Subcutaneous abdominal adipose tissue (tissue), 5 donors: ENCODE results near the gene TMEM63A.
"Not testable (repeated sequence)": the region's sequence is repeated elsewhere in the genome, so short reads cannot be mapped to it uniquely, and the experiment has no call there.

Source experiments
- H3K27ac ChIP-seq: one replicate; pipeline ENCODE4 v1.7.0; 2013; ENCODE audit warnings: low read depth, mild to moderate bottlenecking, inconsistent platforms, low read length, moderate library complexity
- H3K27me3 ChIP-seq, 5 donors: one replicate each; pipeline ENCODE4 v1.7.0; 2013; ENCODE audit warnings: low read length in 5 of 5, inconsistent platforms in 1 of 5; ENCODE audit not compliant: control insufficient read depth in 5 of 5, insufficient read depth in 4 of 5
- H3K36me3 ChIP-seq, 5 donors: one replicate each; pipeline ENCODE4 v1.7.0; 2013; ENCODE audit warnings: low read length in 5 of 5; ENCODE audit not compliant: control insufficient read depth in 5 of 5, insufficient read depth in 5 of 5
- H3K4me1 ChIP-seq, 5 donors: one replicate each; pipeline ENCODE4 v1.7.0; 2013; ENCODE audit warnings: low read length in 5 of 5, mild to moderate bottlenecking in 3 of 5, moderate library complexity in 1 of 5; ENCODE audit not compliant: control insufficient read depth in 5 of 5, insufficient read depth in 5 of 5
- H3K4me3 ChIP-seq, 5 donors: one replicate each; pipeline ENCODE4 v1.7.0; 2013; ENCODE audit warnings: low read length in 5 of 5, low read depth in 1 of 5
- H3K9ac ChIP-seq, 5 donors: one replicate each; pipeline ENCODE4 v1.7.0; 2013; ENCODE audit warnings: low read length in 5 of 5, mild to moderate bottlenecking in 4 of 5, moderate library complexity in 3 of 5
- H3K9me3 ChIP-seq, 5 donors: one replicate each; pipeline ENCODE4 v1.7.0; 2013; ENCODE audit warnings: low read length in 5 of 5; ENCODE audit not compliant: control insufficient read depth in 5 of 5
- donor health status: healthy.
- donor health status: healthy.
- donor health status: healthy.
- donor health status: healthy.
- donor health status: healthy.

Gene TMEM63A

GRCh38 chr1:225809842-225810578 lies 72.2 kb downstream of the TMEM63A start, which contains the start of gene EPHX1:
TSS of gene EPHX1 (plus strand) at chr1:225810124. CDS start at chr1:225828730, 18,606 bp downstream.
- Histone ChIP-seq H3K4me1 (peaks cover 28 to 52% (median 47%) of the 10 kb centered on the region in 5 donors), H3K36me3 (peaks cover 0 to 5% (median 2%) of the 10 kb centered on the region in 5 donors), H3K27ac (peak within 1 kb of the TSS; percentile 91)

GRCh38 chr1:225808136-225808535 lies 74.0 kb downstream of the TMEM63A start:
- Histone ChIP-seq H3K9me3 (no peaks in the 10 kb centered on the region), H3K27me3 (no peaks in the 10 kb centered on the region), H3K4me3 (no peak overlapping the region), H3K4me1 (peaks cover 14 to 34% (median 29%) of the 10 kb centered on the region in 5 donors), H3K27ac (no peak overlapping the region), H3K9ac (no peak overlapping the region), H3K36me3 (peaks cover 0 to 5% (median 2%) of the 10 kb centered on the region in 5 donors)

More at GRCh38 chr1:225809842-225810578, 72.2 kb downstream of the TMEM63A start, which contains the start of gene EPHX1:
- no peaks in the 10 kb centered on the region for H3K9me3 ChIP-seq
- no peaks in the 10 kb centered on the region for H3K27me3 ChIP-seq
- H3K9ac ChIP-seq: peak within 1 kb of the TSS in 4 of 5 donors; percentile 63 to 83 (median 75)
- H3K4me3 ChIP-seq: peak within 1 kb of the TSS; percentile 75 to 85 (median 82)

- H3K9me3 ChIP-seq, H3K36me3 ChIP-seq, H3K27me3 ChIP-seq, H3K4me3 ChIP-seq, H3K9ac ChIP-seq, H3K27ac ChIP-seq: not testable (repeated sequence)
- peaks cover 0 to 20% (median 15%) of the 10 kb centered on the region in 5 donors for H3K4me1 ChIP-seq
These were observed 75.4 kb downstream of the TMEM63A start for GRCh38 chr1:225806736-225807135.

- H3K4me1 ChIP-seq: peaks cover 0 to 15% (median 11%) of the 10 kb centered on the region in 5 donors
- H3K36me3 ChIP-seq: no peaks in the 10 kb centered on the region
- H3K27ac ChIP-seq: no peak overlapping the region
- H3K27me3 ChIP-seq: no peaks in the 10 kb centered on the region
- H3K4me3 ChIP-seq: no peak overlapping the region
- no peaks in the 10 kb centered on the region for H3K9me3 ChIP-seq
- no peak overlapping the region for H3K9ac ChIP-seq
These were observed 75.9 kb downstream of the TMEM63A start for GRCh38 chr1:225806249-225806648.

- not testable (repeated sequence) for H3K27ac ChIP-seq, H3K36me3 ChIP-seq, H3K4me1 ChIP-seq
These were observed 81.0 kb downstream of the TMEM63A start for GRCh38 chr1:225801146-225801545.

GRCh38 chr1:225796097-225796496 lies 86.1 kb downstream of the TMEM63A start:
- H3K4me3 ChIP-seq, H3K27ac ChIP-seq, H3K27me3 ChIP-seq, H3K9ac ChIP-seq, H3K4me1 ChIP-seq, H3K9me3 ChIP-seq: not testable (repeated sequence)
- H3K36me3 ChIP-seq: peaks cover 0 to 14% (median 4%) of the 10 kb centered on the region in 5 donors

More at GRCh38 chr1:225801146-225801545, 81.0 kb downstream of the TMEM63A start:
- H3K9me3 ChIP-seq, H3K4me3 ChIP-seq, H3K27me3 ChIP-seq, H3K9ac ChIP-seq: not testable (repeated sequence)
